ENCODE measurements around the gene MDC1. TPM values are rescaled to one million over a fixed set of nuclear protein-coding genes. Genes with fewer than 3 reads are reported as not detected.
"Not testable (repeated sequence)": the region's sequence is repeated elsewhere in the genome, so short reads cannot be mapped to it uniquely, and the experiment has no call there.

MDC1 gene
- total RNA-seq, 1 donor from 2014 or later: 13.2 TPM

GRCh38 chr6:30670760-30671527, 46.1 kb downstream of the MDC1 start:
- intact Hi-C loops (cut with micrococcal nuclease): no loop called here

GRCh38 chr6:30666300-30666699, 50.8 kb downstream of the MDC1 start:
- intact Hi-C loops (cut with micrococcal nuclease); ATAC-seq; DNase-seq: not testable (repeated sequence)

More at GRCh38 chr6:30670760-30671527, 46.1 kb downstream of the MDC1 start:
- ATAC-seq: no peak
- DNase-seq: no peak

GRCh38 chr6:30664994-30665767, 51.9 kb downstream of the MDC1 start:
- DNase-seq: no peak
- intact Hi-C loops (cut with micrococcal nuclease): no loop called here
- no peak for ATAC-seq

- ATAC-seq; DNase-seq; intact Hi-C loops (cut with micrococcal nuclease): not testable (repeated sequence)
Measured at GRCh38 chr6:30657922-30658321, 59.2 kb downstream of the MDC1 start.

GRCh38 chr6:30657454-30657853, 59.6 kb downstream of the MDC1 start:
- ATAC-seq (no peak), DNase-seq (no peak)
- intact Hi-C loops (cut with micrococcal nuclease): no loop called here

- intact Hi-C loops (cut with micrococcal nuclease): no loop called here
- DNase-seq (no peak), ATAC-seq (peak; percentile 19)
Measured at GRCh38 chr6:30656513-30656912, 60.6 kb downstream of the MDC1 start.

- DNase-seq: no peak
- intact Hi-C loops (cut with micrococcal nuclease): no loop called here
- ATAC-seq: no peak
Measured at GRCh38 chr6:30655743-30656094, 61.4 kb downstream of the MDC1 start.

GRCh38 chr6:30654798-30655742, 62.0 kb downstream of the MDC1 start:
- ATAC-seq (no peak), DNase-seq (no peak)
- intact Hi-C loops (cut with micrococcal nuclease): no loop called here

GRCh38 chr6:30651143-30651542, 65.9 kb downstream of the MDC1 start:
- ATAC-seq: no peak
- intact Hi-C loops (cut with micrococcal nuclease): no loop called here
- no peak for DNase-seq

Other genes with a start within 250 kb of the MDC1 start
- 155 TPM for gene HLA-E, start 227.8 kb downstream of the MDC1 start, total RNA-seq
- 18.4 TPM for gene GNL1, start 160.8 kb downstream of the MDC1 start, total RNA-seq
- 2.9 TPM for gene PRR3, start 160.0 kb downstream of the MDC1 start, total RNA-seq
- 37.8 TPM for gene ABCF1, start 145.8 kb downstream of the MDC1 start, total RNA-seq
- 32.7 TPM for gene PPP1R10, start 100.0 kb downstream of the MDC1 start, total RNA-seq
- 129 TPM for gene MRPS18B, start 99.4 kb downstream of the MDC1 start, total RNA-seq
- gene ATAT1, start 90.4 kb downstream of the MDC1 start, total RNA-seq: 1.7 TPM
- gene C6orf136, start 70.1 kb downstream of the MDC1 start, total RNA-seq: 54.9 TPM
- gene DHX16, start 44.3 kb downstream of the MDC1 start, total RNA-seq: 20.2 TPM
- gene PPP1R18, start 30.6 kb downstream of the MDC1 start, total RNA-seq: 15.0 TPM
- gene NRM, start 26.3 kb downstream of the MDC1 start, total RNA-seq: 4.6 TPM
- 196 TPM for gene TUBB, start 3.1 kb upstream of the MDC1 start, total RNA-seq
- gene FLOT1, start 25.4 kb upstream of the MDC1 start, total RNA-seq: 238 TPM
- 12.7 TPM for gene IER3, start 27.3 kb upstream of the MDC1 start, total RNA-seq
- 25.7 TPM for gene DDR1, start 167.2 kb upstream of the MDC1 start, total RNA-seq
- 21.4 TPM for gene GTF2H4, start 190.9 kb upstream of the MDC1 start, total RNA-seq
- 18.2 TPM for gene VARS2, start 197.0 kb upstream of the MDC1 start, total RNA-seq
- not detected for gene SFTA2, start 214.9 kb upstream of the MDC1 start, total RNA-seq
- not detected for gene MUCL3, start 223.7 kb upstream of the MDC1 start, total RNA-seq

Measured in left ventricle myocardium superior (tissue), 1 donor.